AG04450 (cell line): ENCODE results near the gene PSMD13. TPM values are rescaled to one million over a fixed set of nuclear protein-coding genes. Genes with fewer than 3 reads are reported as not detected.

Source experiments
- CTCF ChIA-PET: fragments of 300-600, 350-600 bp; formaldehyde crosslinking; extraction: SDS; loops from one replicate; lab custom pipeline; 2022; ENCODE audit warnings: antibody characterized with exemption, inconsistent platforms; lab: Charles Lee
- POLR2A ChIA-PET: fragments of 350-600 bp; formaldehyde crosslinking; extraction: SDS; loops from one replicate; lab custom pipeline; 2021; ENCODE audit warnings: antibody characterized with exemption, inconsistent platforms; lab: Yijun Ruan, JAX
- DNase-seq: peaks from one replicate; pipeline ENCODE4 v3.0.0-alpha.2; 2011; ENCODE audit warnings: low read depth, low spot score
- H3K27ac ChIP-seq: one replicate; pipeline ENCODE4 v1.5.1; 2012; ENCODE audit warnings: low read depth, low read length, control low read depth
- H3K27me3 ChIP-seq: one replicate; pipeline ENCODE4 v1.6.0; 2012; ENCODE audit warnings: low read length; ENCODE audit not compliant: control insufficient read depth, insufficient read depth
- H3K4me3 ChIP-seq: 2 replicates; pipeline ENCODE4 v1.5.1; 2011; ENCODE audit warnings: mild to moderate bottlenecking, low read depth, low read length, control low read depth
- H3K9me3 ChIP-seq: 2 replicates; pipeline ENCODE4 v1.5.1; 2012; ENCODE audit warnings: low read length; ENCODE audit not compliant: control insufficient read depth, insufficient read depth
- CTCF ChIP-seq: IDR thresholded peaks from 2 replicates; pipeline ENCODE4 v1.5.1; 2011; ENCODE audit warnings: low read depth, low read length, control low read depth, inconsistent platforms
- polyA plus RNA-seq: library from polyadenylated mRNA; depleted of rRNA; stranded (reverse); fragments of >200 nt; gene quantifications from 2 replicates; pipeline ENCODE4 v1.2.3, GENCODE V29; 2011

PSMD13 gene
- polyA plus RNA-seq, 1 experiment = 148 TPM

GRCh38 chr11:297051-297585 lies 60.3 kb downstream of the PSMD13 start:
- ChIA-PET CTCF (no interaction called here), POLR2A (no interaction called here)
- Histone ChIP-seq H3K4me3 (no peak overlapping the region), H3K9me3 (no peaks in the 10 kb centered on the region; the same call in 1 of the 2 replicates), H3K27me3 (peaks cover 11% of the 10 kb centered on the region), H3K27ac (no peak overlapping the region)
- TF ChIP-seq CTCF = no peak
- DNase-seq = no peak

- ChIA-PET CTCF (no interaction called here), POLR2A (no interaction called here)
- Histone ChIP-seq H3K4me3 (no peak overlapping the region), H3K9me3 (no peaks in the 10 kb centered on the region), H3K27ac (no peak overlapping the region), H3K27me3 (peaks cover 11% of the 10 kb centered on the region)
- DNase-seq = no peak
- no peak for TF ChIP-seq CTCF
Observed at GRCh38 chr11:297586-298405, 61.0 kb downstream of the PSMD13 start.

GRCh38 chr11:298406-299065 lies 61.8 kb downstream of the PSMD13 start:
- POLR2A ChIA-PET = no interaction called here
- no peak for DNase-seq
- CTCF ChIA-PET = interaction anchor here (0.7 kb wide), 1 partner anchor 14 kb away, joined by 5 read pairs; no protein-coding TSS in a partner anchor
- H3K9me3 ChIP-seq = 0 out of 2 replicates have a peak, but pooled peaks cover under 1% of the 10 kb centered on the region
- H3K27ac ChIP-seq = no peak overlapping the region
- H3K27me3 ChIP-seq = peaks cover 11% of the 10 kb centered on the region
- no peak overlapping the region for H3K4me3 ChIP-seq
- TF ChIP-seq CTCF = no peak

GRCh38 chr11:299081-299891 lies 62.5 kb downstream of the PSMD13 start, which contains the start of gene IFITM5:
Gene IFITM5, minus strand, starts transcription at chr11:299526. Its CDS starts 36 bp downstream, at chr11:299490.
- no peak for DNase-seq
- H3K27me3 ChIP-seq = peaks cover 11% of the 10 kb centered on the region
- POLR2A ChIA-PET = interaction anchor here (0.5 to 0.6 kb wide), 2 partner anchors 56 to 57 kb away, joined by 3 to 7 read pairs; no protein-coding TSS in a partner anchor
- no peak for TF ChIP-seq CTCF
- no peak within 1 kb of the TSS for H3K4me3 ChIP-seq
- H3K9me3 ChIP-seq = peaks cover 6% of the 10 kb centered on the region; the same call in 1 of the 2 replicates
- no peak within 1 kb of the TSS for H3K27ac ChIP-seq
- CTCF ChIA-PET = interaction anchor here (0.6 to 0.7 kb wide), 2 partner anchors 13 to 42 kb away, joined by 3 to 5 read pairs; no protein-coding TSS in a partner anchor
